ENCODE data around the gene HPN.

Gene HPN

DNA sequence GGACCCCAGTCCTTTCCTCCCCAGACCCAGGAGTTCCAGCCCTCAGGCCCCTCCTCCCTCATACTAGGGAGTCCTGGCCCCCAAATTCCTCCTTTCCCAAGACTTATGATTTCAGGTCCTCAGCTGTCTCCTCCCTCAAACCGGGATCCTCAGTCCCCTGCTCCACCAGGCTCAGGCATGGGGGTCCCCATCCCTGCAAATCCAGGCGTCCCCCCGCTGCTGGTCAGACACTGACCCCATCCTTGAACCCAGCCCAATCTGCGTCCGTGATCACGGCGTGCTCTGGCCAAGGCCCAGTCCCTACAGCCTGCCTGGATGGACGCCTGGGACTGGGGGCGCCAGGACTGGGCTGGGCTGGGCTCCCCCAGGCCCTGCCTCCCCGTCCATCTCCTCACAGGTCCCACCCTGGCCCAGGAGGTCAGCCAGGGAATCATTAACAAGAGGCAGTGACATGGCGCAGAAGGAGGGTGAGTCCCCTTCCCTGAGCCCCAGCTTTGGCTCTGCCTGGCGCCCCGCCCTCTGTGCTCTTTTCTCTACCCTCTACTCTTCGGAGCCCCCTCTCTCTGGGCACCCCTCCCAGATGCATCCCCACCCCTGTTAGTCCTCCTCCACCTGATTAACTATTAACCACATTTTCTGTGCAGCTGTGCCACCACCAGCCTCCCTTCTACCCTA, 672 bp downstream of the HPN start:
- no peak overlapping the region for H3K4me3 ChIP-seq (ENCODE audit: low read length)
- DNase-seq (ENCODE audit: low read depth): no peak
- TF ChIP-seq, protein P1, sequence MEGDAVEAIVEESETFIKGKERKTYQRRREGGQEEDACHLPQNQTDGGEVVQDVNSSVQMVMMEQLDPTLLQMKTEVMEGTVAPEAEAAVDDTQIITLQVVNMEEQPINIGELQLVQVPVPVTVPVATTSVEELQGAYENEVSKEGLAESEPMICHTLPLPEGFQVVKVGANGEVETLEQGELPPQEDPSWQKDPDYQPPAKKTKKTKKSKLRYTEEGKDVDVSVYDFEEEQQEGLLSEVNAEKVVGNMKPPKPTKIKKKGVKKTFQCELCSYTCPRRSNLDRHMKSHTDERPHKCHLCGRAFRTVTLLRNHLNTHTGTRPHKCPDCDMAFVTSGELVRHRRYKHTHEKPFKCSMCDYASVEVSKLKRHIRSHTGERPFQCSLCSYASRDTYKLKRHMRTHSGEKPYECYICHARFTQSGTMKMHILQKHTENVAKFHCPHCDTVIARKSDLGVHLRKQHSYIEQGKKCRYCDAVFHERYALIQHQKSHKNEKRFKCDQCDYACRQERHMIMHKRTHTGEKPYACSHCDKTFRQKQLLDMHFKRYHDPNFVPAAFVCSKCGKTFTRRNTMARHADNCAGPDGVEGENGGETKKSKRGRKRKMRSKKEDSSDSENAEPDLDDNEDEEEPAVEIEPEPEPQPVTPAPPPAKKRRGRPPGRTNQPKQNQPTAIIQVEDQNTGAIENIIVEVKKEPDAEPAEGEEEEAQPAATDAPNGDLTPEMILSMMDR (IDR thresholded peaks at IDR 0.05; ENCODE audit: insufficient read depth, low read depth, low read length, missing control alignments): no peak

DNA sequence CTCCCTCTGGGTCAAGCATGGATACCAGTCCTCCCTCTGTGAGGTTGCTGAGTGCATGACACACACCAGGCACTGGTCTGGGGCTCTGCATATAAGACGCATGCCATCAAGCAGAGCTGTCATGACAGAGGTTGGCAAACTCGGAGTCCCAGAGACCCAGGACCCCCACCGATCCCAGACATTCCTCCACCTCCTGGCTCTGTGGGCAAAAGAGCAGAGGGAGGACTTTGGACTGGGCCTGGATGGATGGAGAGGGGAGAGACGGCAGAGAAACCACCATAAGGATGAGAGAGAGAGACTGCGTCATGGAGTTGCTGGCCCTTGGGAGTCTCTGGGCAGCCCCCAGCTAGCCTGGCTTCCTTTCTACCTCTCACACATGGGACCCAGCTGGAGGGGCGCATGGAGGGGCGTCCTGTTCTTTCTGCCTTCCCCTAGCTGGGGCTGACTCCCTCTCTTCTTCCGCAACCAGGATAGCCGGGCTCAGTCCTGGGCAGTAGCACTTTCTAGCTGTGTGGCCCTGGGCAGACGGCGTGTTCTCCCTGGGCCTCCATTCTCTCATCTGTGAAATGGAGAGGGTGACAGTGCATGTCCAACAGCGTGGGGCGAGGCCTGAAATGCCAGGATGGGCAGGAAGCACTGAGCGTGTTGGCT, 1.6 kb downstream of the HPN start:
- no peak overlapping the region for H3K4me3 ChIP-seq (ENCODE audit: low read length)
- no peak for DNase-seq (ENCODE audit: low read depth)
- TF ChIP-seq, protein P1 (IDR thresholded peaks at IDR 0.05; ENCODE audit: insufficient read depth, low read depth, low read length, missing control alignments): no peak

DNA sequence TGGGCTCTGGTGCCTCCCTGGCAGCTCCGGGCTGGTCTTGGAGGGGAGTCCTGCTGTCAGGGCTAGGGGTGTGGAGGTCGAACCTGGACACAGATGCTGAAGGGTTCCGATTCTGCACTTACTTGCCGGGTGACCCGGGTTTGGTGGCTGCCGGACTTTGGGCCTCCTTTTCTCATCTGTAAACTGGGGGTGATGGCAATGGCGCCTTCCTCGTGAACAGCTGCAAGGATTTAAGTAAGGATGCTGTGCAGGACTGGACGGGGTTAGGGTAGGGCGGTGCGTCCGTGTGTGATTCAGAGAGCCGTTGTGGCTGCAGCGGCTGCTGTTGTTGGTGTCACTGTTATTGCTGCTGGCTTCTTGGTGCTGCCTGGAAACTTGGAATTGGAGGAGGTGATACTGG, 2.4 kb downstream of the HPN start:
- no peak overlapping the region for H3K4me3 ChIP-seq (ENCODE audit: low read length)
- no peak for DNase-seq (ENCODE audit: low read depth)
- TF ChIP-seq, protein P1 (IDR thresholded peaks at IDR 0.05; ENCODE audit: insufficient read depth, low read depth, low read length, missing control alignments): no peak

DNA sequence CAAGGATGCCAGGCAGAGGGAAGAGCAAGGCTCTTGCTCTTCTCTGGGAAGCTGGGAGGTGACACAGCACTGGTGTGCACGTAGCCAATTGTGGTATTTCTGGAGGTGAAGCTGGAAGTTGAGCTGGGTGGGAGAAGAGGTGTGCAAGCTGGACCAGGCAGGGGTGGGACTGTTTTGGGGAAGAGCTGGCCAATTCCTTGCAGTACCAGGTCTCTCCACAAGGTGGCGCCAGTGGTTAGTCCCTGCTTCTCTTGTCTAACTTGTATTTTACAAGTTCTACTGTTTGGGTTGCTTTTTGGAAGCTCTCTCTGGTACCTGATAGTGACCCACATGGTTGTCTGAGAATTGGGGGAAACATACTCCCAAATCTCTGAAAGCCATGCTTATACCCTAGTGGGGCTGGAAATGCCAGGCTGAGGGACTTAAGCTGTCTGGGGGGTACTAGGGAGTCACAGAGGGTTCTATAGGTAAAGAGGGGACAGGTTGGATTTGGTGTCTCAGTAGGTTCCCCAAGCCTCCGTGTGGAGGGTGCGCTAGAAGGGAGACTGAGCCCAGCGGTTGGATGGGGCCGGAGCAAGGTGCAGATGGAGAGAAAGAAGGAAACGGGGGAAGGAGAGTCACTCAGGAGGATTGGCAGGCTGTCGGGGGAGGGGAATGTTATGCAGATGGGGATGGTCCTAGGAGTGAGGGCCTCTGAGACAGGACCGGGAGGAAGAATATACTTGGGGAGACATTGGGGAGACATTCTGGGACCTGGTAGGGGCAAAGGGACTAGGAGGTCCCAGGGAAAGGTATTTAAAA, 3.0 kb downstream of the HPN start:
- H3K4me3 ChIP-seq (ENCODE audit: low read length): no peak overlapping the region
- peak; percentile 64 for DNase-seq (ENCODE audit: low read depth)
- TF ChIP-seq, protein P1 (IDR thresholded peaks at IDR 0.05; ENCODE audit: insufficient read depth, low read depth, low read length, missing control alignments): peak; percentile 96

DNA sequence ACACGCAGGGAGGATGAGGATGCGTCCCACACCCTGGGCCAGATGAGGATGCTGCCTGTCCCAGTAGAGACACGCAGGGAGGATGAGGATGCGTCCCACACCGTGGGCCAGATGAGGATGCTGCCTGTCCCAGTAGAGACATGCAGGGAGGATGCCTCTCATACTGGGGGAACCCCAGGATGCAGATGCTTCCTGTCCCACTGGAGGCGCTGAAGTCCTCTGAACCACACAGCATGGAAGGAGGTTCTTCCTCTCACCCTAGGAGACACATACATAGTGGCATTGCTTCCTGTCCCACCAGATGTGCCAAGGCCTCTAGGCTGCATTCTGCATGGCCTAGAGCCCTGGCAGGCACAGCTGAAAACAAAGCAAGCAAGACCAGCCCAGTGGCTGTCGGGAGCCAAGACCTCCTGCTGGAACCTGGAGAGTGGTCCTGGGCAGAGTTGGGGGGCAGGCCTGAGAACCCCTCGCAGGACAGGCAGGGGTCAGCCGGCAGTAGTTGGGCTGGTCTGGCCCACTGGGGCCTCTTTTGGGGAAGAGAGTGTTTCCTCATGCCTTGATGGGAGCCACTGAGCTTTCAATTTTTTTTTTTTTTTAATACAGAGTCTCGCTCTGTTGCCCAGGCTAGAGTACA, 4.3 kb downstream of the HPN start:
- H3K4me3 ChIP-seq (ENCODE audit: low read length): no peak overlapping the region
- TF ChIP-seq, protein P1 (IDR thresholded peaks at IDR 0.05; ENCODE audit: insufficient read depth, low read depth, low read length, missing control alignments): peak; percentile 42
- peak; percentile 39 for DNase-seq (ENCODE audit: low read depth)

DNA sequence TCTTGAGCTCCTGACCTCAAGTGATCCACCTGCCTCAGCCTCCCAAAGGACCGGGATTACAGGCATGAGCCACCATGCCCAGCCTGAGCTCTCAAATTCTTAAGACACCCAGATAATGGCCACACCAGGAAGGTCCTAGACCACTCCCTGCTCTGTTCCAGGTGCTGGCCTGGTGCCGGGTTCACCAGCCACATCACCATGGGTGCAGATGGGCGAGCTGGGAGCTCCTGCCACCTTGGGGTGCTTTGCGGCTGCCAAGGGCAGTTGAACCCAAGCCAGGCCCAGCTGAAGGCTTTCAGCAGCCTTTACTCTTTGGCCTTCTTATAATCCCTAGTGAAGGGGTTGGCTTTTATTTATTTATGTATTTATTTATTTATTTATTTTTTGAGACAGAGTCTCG, 4.9 kb downstream of the HPN start:
- no peak for DNase-seq (ENCODE audit: low read depth)
- H3K4me3 ChIP-seq (ENCODE audit: low read length): no peak overlapping the region
- TF ChIP-seq, protein P1 (IDR thresholded peaks at IDR 0.05; ENCODE audit: insufficient read depth, low read depth, low read length, missing control alignments): no peak

Measured in epithelial cell of esophagus (primary cell).